Central memory CD4-positive, alpha-beta T cell (primary cell): ENCODE results near the gene TPSD1.
"Not testable (repeated sequence)": the region's sequence is repeated elsewhere in the genome, so short reads cannot be mapped to it uniquely, and the experiment has no call there.

Source experiments
- DNase-seq: peaks from one replicate; pipeline ENCODE4 v3.0.0; 2022
- total RNA-seq, 3 experiments: gene quantifications; one replicate each; lab custom pipeline; 2026; lab: John Stamatoyannopoulos, UW

TPSD1 gene
- 0 reads per million in 3 experiments for total RNA-seq

- DNase-seq, result not testable (repeated sequence)
Observed at GRCh38 chr16:1255276-1256122, at the start of gene TPSD1. Gene TPSD1 (plus strand): TSS chr16:1256069. CDS start chr16:1256281, 212 bp downstream.

- DNase-seq, result no peak
Observed at GRCh38 chr16:1206326-1206725, 49.5 kb upstream of the TPSD1 start.

GRCh38 chr16:1206786-1207185 lies 49.1 kb upstream of the TPSD1 start:
- no peak for DNase-seq

- DNase-seq, result no peak
Observed at GRCh38 chr16:1208239-1208830, 47.5 kb upstream of the TPSD1 start.

- no peak for DNase-seq
Observed at GRCh38 chr16:1209081-1209480, 46.8 kb upstream of the TPSD1 start.

- no peak for DNase-seq
Observed at GRCh38 chr16:1210461-1210860, 45.4 kb upstream of the TPSD1 start.

GRCh38 chr16:1211451-1212268 lies 44.2 kb upstream of the TPSD1 start:
- DNase-seq, result no peak

- no peak for DNase-seq
Observed at GRCh38 chr16:1212616-1213194, 43.2 kb upstream of the TPSD1 start.

GRCh38 chr16:1213231-1213630 lies 42.6 kb upstream of the TPSD1 start:
- no peak for DNase-seq

- no peak for DNase-seq
Observed at GRCh38 chr16:1213796-1214372, 42.0 kb upstream of the TPSD1 start.

- no peak for DNase-seq
Observed at GRCh38 chr16:1214719-1215118, 41.1 kb upstream of the TPSD1 start.

- DNase-seq, result no peak
Observed at GRCh38 chr16:1215574-1216295, 40.1 kb upstream of the TPSD1 start.

- DNase-seq, result no peak
Observed at GRCh38 chr16:1216296-1216619, 39.6 kb upstream of the TPSD1 start.

GRCh38 chr16:1216681-1217400 lies 39.0 kb upstream of the TPSD1 start:
- no peak for DNase-seq

GRCh38 chr16:1217526-1217925 lies 38.3 kb upstream of the TPSD1 start:
- DNase-seq, result no peak

- no peak for DNase-seq
Observed at GRCh38 chr16:1218061-1218929, 37.6 kb upstream of the TPSD1 start.

GRCh38 chr16:1218930-1219611 lies 36.8 kb upstream of the TPSD1 start:
- no peak for DNase-seq

GRCh38 chr16:1220098-1220728 lies 35.7 kb upstream of the TPSD1 start:
- DNase-seq, result no peak
